SK-N-SH treated with all-trans-retinoic acid at 6 μM for 48 hours (cell line): ENCODE results near the gene LAMB4.

Experiments
- ZC3H10 ChIP-seq: fragments of 250-450 bp; sonication (Bioruptor Pico); IDR thresholded peaks from 2 replicates; pipeline ENCODE4 v1.5.1; 2021; ENCODE audit warnings: mild to moderate bottlenecking, moderate library complexity
- ZFP3 ChIP-seq: fragments of 250-450 bp; sonication (Bioruptor Pico); IDR thresholded peaks from 2 replicates; pipeline ENCODE4 v1.5.0; 2020; ENCODE audit warnings: mild to moderate bottlenecking, moderate library complexity
- ZFP30 ChIP-seq: fragments of 450-650 bp; formaldehyde crosslinking; IDR thresholded peaks from 2 replicates; pipeline ENCODE4 v1.5.0; 2022; ENCODE audit warnings: mild to moderate bottlenecking, moderate library complexity
- ZNF8 ChIP-seq: fragments of 450-650 bp; formaldehyde crosslinking; IDR thresholded peaks from 2 replicates; pipeline ENCODE4 v1.5.0; 2020; ENCODE audit warnings: mild to moderate bottlenecking, moderate library complexity
- TF ChIP-seq, protein P1 (sequence below): fragments of 250-450 bp; sonication (Bioruptor Pico); IDR thresholded peaks from 2 replicates; pipeline ENCODE4 v1.5.1; 2020; ENCODE audit warnings: low read depth, mild to moderate bottlenecking, moderate library complexity
- TF ChIP-seq, protein P2 (sequence below): fragments of 250-450 bp; sonication (Bioruptor Pico); IDR thresholded peaks from 2 replicates; pipeline ENCODE4 v1.8.0; 2021; ENCODE audit warnings: low read depth, mild to moderate bottlenecking, moderate library complexity, borderline replicate concordance

DNA sequence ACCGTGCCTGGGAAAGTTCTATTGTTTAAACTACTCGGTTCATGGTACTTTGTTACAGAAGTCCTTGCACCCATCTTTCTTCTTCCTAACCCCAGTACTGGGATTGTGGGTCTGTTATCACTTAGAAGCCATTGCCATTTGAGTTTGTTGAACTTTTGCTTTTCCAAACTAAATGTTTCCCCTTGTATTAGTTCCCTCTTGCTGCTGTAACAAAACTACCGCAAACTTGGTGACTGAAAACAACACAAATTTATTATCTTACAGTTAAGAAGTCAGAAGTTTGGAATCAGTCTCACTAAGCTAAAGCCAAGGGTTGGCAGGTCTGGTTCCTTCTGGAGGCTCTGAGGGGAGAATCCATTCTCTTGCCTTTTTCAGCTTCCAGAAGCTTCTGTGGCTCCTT, 6.9 kb upstream of the LAMB4 start:
- TF ChIP-seq ZFP3 (no peak), ZNF8 (no peak), ZC3H10 (no peak), ZFP30 (CRISPR knock-in tag) (no peak)
- TF ChIP-seq, protein P1, sequence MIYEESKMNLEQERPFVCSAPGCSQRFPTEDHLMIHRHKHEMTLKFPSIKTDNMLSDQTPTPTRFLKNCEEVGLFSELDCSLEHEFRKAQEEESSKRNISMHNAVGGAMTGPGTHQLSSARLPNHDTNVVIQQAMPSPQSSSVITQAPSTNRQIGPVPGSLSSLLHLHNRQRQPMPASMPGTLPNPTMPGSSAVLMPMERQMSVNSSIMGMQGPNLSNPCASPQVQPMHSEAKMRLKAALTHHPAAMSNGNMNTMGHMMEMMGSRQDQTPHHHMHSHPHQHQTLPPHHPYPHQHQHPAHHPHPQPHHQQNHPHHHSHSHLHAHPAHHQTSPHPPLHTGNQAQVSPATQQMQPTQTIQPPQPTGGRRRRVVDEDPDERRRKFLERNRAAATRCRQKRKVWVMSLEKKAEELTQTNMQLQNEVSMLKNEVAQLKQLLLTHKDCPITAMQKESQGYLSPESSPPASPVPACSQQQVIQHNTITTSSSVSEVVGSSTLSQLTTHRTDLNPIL (CRISPR knock-in tag), result no peak
- TF ChIP-seq, protein P2, sequence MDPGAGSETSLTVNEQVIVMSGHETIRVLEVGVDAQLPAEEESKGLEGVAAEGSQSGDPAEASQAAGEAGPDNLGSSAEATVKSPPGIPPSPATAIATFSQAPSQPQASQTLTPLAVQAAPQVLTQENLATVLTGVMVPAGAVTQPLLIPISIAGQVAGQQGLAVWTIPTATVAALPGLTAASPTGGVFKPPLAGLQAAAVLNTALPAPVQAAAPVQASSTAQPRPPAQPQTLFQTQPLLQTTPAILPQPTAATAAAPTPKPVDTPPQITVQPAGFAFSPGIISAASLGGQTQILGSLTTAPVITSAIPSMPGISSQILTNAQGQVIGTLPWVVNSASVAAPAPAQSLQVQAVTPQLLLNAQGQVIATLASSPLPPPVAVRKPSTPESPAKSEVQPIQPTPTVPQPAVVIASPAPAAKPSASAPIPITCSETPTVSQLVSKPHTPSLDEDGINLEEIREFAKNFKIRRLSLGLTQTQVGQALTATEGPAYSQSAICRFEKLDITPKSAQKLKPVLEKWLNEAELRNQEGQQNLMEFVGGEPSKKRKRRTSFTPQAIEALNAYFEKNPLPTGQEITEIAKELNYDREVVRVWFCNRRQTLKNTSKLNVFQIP, result no peak
